Cerebellar nuclear complex (tissue), 1 donor: ENCODE data around the gene RD3L.

Experiments
- DNase-seq, 2 experiments: peaks; one replicate each; lab custom pipeline; 2025; lab: John Stamatoyannopoulos, UW

The RD3L gene

GRCh38 chr14:103896578-103896977, 45.8 kb downstream of the RD3L start:
- DNase-seq = no peak

- no peak for DNase-seq
These were observed 47.6 kb downstream of the RD3L start for GRCh38 chr14:103894723-103895059.

- DNase-seq = no peak
These were observed 48.2 kb downstream of the RD3L start for GRCh38 chr14:103894034-103894722.

- no peak for DNase-seq
These were observed 50.1 kb downstream of the RD3L start for GRCh38 chr14:103892247-103892646.

- DNase-seq = no peak
These were observed 50.6 kb downstream of the RD3L start for GRCh38 chr14:103891667-103892215.

GRCh38 chr14:103890821-103891666, 51.3 kb downstream of the RD3L start:
- DNase-seq = no peak
